Neuronal stem cell (in vitro differentiated cells): Measurements from ENCODE around the gene CASP9.

Experiments used
- DNase-seq: peaks from one replicate; pipeline ENCODE4 v3.0.0-alpha.2; 2013; ENCODE audit warnings: low spot score
- H2AFZ ChIP-seq: one replicate; pipeline ENCODE4 v1.6.1; 2013; ENCODE audit warnings: mild to moderate bottlenecking, low read length, inconsistent platforms
- H2AK5ac ChIP-seq: 2 replicates; pipeline ENCODE4 v1.6.1; 2013; ENCODE audit warnings: low read depth, mild to moderate bottlenecking, inconsistent platforms, low read length, moderate library complexity, mixed read lengths
- H2BK120ac ChIP-seq: 2 replicates; pipeline ENCODE4 v1.6.1; 2013; ENCODE audit warnings: low read depth, mild to moderate bottlenecking, inconsistent platforms, low read length, moderate library complexity, mixed read lengths
- H2BK12ac ChIP-seq: one replicate; pipeline ENCODE4 v1.6.1; 2013; ENCODE audit warnings: low read length, inconsistent platforms
- H2BK15ac ChIP-seq: 2 replicates; pipeline ENCODE4 v1.6.1; 2013; ENCODE audit warnings: mild to moderate bottlenecking, low read length, inconsistent platforms, mixed read lengths
- H2BK5ac ChIP-seq: one replicate; pipeline ENCODE4 v1.6.1; 2013; ENCODE audit warnings: inconsistent platforms, mild to moderate bottlenecking, low read length, moderate library complexity
- H3K14ac ChIP-seq: one replicate; pipeline ENCODE4 v1.6.1; 2013; ENCODE audit warnings: low read length, inconsistent platforms
- H3K18ac ChIP-seq: 2 replicates; pipeline ENCODE4 v1.6.1; 2013; ENCODE audit warnings: low read length, inconsistent platforms
- H3K23ac ChIP-seq: 2 replicates; pipeline ENCODE4 v1.6.1; 2013; ENCODE audit warnings: low read depth, mild to moderate bottlenecking, mixed read lengths, low read length, inconsistent platforms; ENCODE audit not compliant: poor library complexity
- H3K27ac ChIP-seq: replicated peaks from 3 replicates; pipeline ENCODE4 v1.5.1; 2013; ENCODE audit warnings: low read length, inconsistent platforms
- H3K27me3 ChIP-seq, 3 experiments: 2 replicates each; pipeline ENCODE4 v1.6.1; 2013; ENCODE audit warnings: low read length in 3 of 3, mild to moderate bottlenecking in 2 of 3, inconsistent platforms in 1 of 3, low read depth in 1 of 3, mixed read lengths in 1 of 3, moderate library complexity in 1 of 3; ENCODE audit not compliant: control insufficient read depth in 3 of 3, insufficient read depth in 3 of 3
- H3K36me3 ChIP-seq, 2 donors: replicated peaks in 1 of 2; 2 replicates each; pipeline ENCODE4 v1.6.1; 2013; ENCODE audit warnings: low read length in 2 of 2; ENCODE audit not compliant: control insufficient read depth in 2 of 2, insufficient read depth in 2 of 2
- H3K4ac ChIP-seq: 2 replicates; pipeline ENCODE4 v1.6.1; 2013; ENCODE audit warnings: inconsistent platforms, mild to moderate bottlenecking, low read length, moderate library complexity
- H3K4me1 ChIP-seq, 2 donors: 1 replicate in 1 of 2; 2 replicates in 1 of 2; pipeline ENCODE4 v1.6.1; 2013; ENCODE audit warnings: low read length in 2 of 2, low read depth in 1 of 2; ENCODE audit not compliant: control insufficient read depth in 2 of 2, insufficient read depth in 1 of 2
- H3K4me2 ChIP-seq: one replicate; pipeline ENCODE4 v1.6.1; 2013; ENCODE audit warnings: mild to moderate bottlenecking, low read length, inconsistent platforms; ENCODE audit not compliant: insufficient read depth, poor library complexity, severe bottlenecking
- H3K4me3 ChIP-seq, 2 donors: 2 replicates each; pipeline ENCODE4 v1.5.1; 2013; ENCODE audit warnings: low read length in 2 of 2, mild to moderate bottlenecking in 2 of 2, inconsistent platforms in 1 of 2, moderate library complexity in 1 of 2
- H3K79me1 ChIP-seq: one replicate; pipeline ENCODE4 v1.6.1; 2013; ENCODE audit warnings: low read depth, mild to moderate bottlenecking, inconsistent platforms, low read length, moderate library complexity
- H3K9ac ChIP-seq: one replicate; pipeline ENCODE4 v1.6.1; 2013; ENCODE audit warnings: mild to moderate bottlenecking, low read depth, low read length, inconsistent platforms; ENCODE audit not compliant: poor library complexity
- H3K9me3 ChIP-seq, 2 donors: replicated peaks in 1 of 2; 2 replicates each; pipeline versions ENCODE3 to v1.6.1; 2013; ENCODE audit warnings: low read length in 2 of 2, mild to moderate bottlenecking in 2 of 2, inconsistent platforms in 1 of 2, low read depth in 1 of 2, mixed read lengths in 1 of 2, moderate library complexity in 1 of 2; ENCODE audit not compliant: control insufficient read depth in 2 of 2, insufficient read depth in 1 of 2
- H4K8ac ChIP-seq: one replicate; pipeline ENCODE4 v1.6.1; 2013; ENCODE audit warnings: low read depth, mild to moderate bottlenecking, inconsistent platforms, low read length, moderate library complexity
- H4K91ac ChIP-seq: one replicate; pipeline ENCODE4 v1.6.1; 2013; ENCODE audit warnings: low read length, low read depth, mild to moderate bottlenecking, inconsistent platforms; ENCODE audit not compliant: poor library complexity
- WGBS, 2 donors: extraction: QIAGEN DNeasy Blood & Tissue Kit; methylation state at CpG; one replicate each; pipeline ENCODE4 v1.1.7; 2013; ENCODE audit warnings: missing lambda C conversion rate in 2 of 2, mixed read lengths in 1 of 2; ENCODE audit not compliant: insufficient read length in 2 of 2, insufficient replicate concordance in 1 of 2; ENCODE audit errors: extremely low coverage in 2 of 2; 5-methylcytosine and 5-hydroxymethylcytosine counted together

CASP9 gene

GRCh38 chr1:15510611-15511405 is 13.2 kb downstream of the CASP9 start:
- peaks cover under 1 to 8% of the 10 kb centered on the region in 2 donors for H3K36me3 ChIP-seq
- no peak overlapping the region for H3K18ac ChIP-seq
- no peak overlapping the region for H2BK120ac ChIP-seq
- no peak overlapping the region for H3K4ac ChIP-seq
- no peaks in the 10 kb centered on the region for H3K4me1 ChIP-seq
- no peak overlapping the region for H2AK5ac ChIP-seq
- H3K4me3 ChIP-seq: no peak overlapping the region
- no peak overlapping the region for H3K27ac ChIP-seq
- no peak overlapping the region for H2BK12ac ChIP-seq
- no peak overlapping the region for H2BK15ac ChIP-seq
- no CpG with 5 or more reads among the region's 8 CpGs for WGBS, 2 donors
- H4K91ac ChIP-seq: no peak overlapping the region
- no peak overlapping the region for H3K23ac ChIP-seq
- no peak overlapping the region for H4K8ac ChIP-seq
- no peak for DNase-seq
- H3K79me1 ChIP-seq: peaks cover 2% of the 10 kb centered on the region
- H3K14ac ChIP-seq: no peak overlapping the region
- H2AFZ ChIP-seq: no peak overlapping the region
- H3K9ac ChIP-seq: no peak overlapping the region
- H3K27me3 ChIP-seq: no peaks in the 10 kb centered on the region
- no peak overlapping the region for H2BK5ac ChIP-seq
- H3K4me2 ChIP-seq: no peak overlapping the region
- no peaks in the 10 kb centered on the region for H3K9me3 ChIP-seq

- Histone ChIP-seq H3K4me1 (no peaks in the 10 kb centered on the region), H2AFZ (no peak overlapping the region), H3K27ac (no peak overlapping the region), H3K36me3 (peaks cover 2 to 8% of the 10 kb centered on the region in 2 donors), H3K79me1 (peaks cover 2% of the 10 kb centered on the region), H3K14ac (no peak overlapping the region), H2BK15ac (no peak overlapping the region), H3K23ac (no peak overlapping the region), H4K91ac (no peak overlapping the region), H3K18ac (no peak overlapping the region), H3K27me3 (no peaks in the 10 kb centered on the region), H4K8ac (no peak overlapping the region), H3K4me3 (no peak overlapping the region), H3K9me3 (no peaks in the 10 kb centered on the region), H2BK12ac (no peak overlapping the region), H3K4ac (no peak overlapping the region), H3K9ac (no peak overlapping the region), H2AK5ac (no peak overlapping the region), H2BK5ac (no peak overlapping the region), H3K4me2 (no peak overlapping the region), H2BK120ac (no peak overlapping the region)
- WGBS, 2 donors: no CpG with 5 or more reads among the region's 7 CpGs
- DNase-seq: no peak
Observed at GRCh38 chr1:15509586-15509985, 14.4 kb downstream of the CASP9 start.

GRCh38 chr1:15508700-15509487 is 15.1 kb downstream of the CASP9 start:
- no peak for DNase-seq
- H3K14ac ChIP-seq: no peak overlapping the region
- no peak overlapping the region for H2BK15ac ChIP-seq
- no peak overlapping the region for H2BK120ac ChIP-seq
- H3K9ac ChIP-seq: no peak overlapping the region
- no CpG with 5 or more reads among the region's 12 CpGs for WGBS, 2 donors
- no peak overlapping the region for H2BK5ac ChIP-seq
- no peak overlapping the region for H3K4me3 ChIP-seq
- no peaks in the 10 kb centered on the region for H3K9me3 ChIP-seq
- H4K91ac ChIP-seq: no peak overlapping the region
- no peak overlapping the region for H2AK5ac ChIP-seq
- H3K4me1 ChIP-seq: no peaks in the 10 kb centered on the region
- H3K27me3 ChIP-seq: no peaks in the 10 kb centered on the region
- peaks cover 2 to 8% of the 10 kb centered on the region in 2 donors for H3K36me3 ChIP-seq
- H3K4ac ChIP-seq: no peak overlapping the region
- H4K8ac ChIP-seq: no peak overlapping the region
- H3K79me1 ChIP-seq: peaks cover 2% of the 10 kb centered on the region
- H3K23ac ChIP-seq: no peak overlapping the region
- H2BK12ac ChIP-seq: no peak overlapping the region
- H3K27ac ChIP-seq: no peak overlapping the region
- no peak overlapping the region for H2AFZ ChIP-seq
- H3K18ac ChIP-seq: no peak overlapping the region
- H3K4me2 ChIP-seq: no peak overlapping the region

GRCh38 chr1:15507278-15507677 is 16.7 kb downstream of the CASP9 start:
- Histone ChIP-seq H3K9ac (no peak overlapping the region), H4K91ac (no peak overlapping the region), H3K18ac (peak overlapping the region; percentile 3), H3K4ac (no peak overlapping the region), H2BK5ac (no peak overlapping the region), H3K9me3 (no peaks in the 10 kb centered on the region), H3K79me1 (peaks cover 2% of the 10 kb centered on the region), H2BK120ac (no peak overlapping the region), H3K4me3 (no peak overlapping the region), H3K36me3 (peaks cover 2 to 8% of the 10 kb centered on the region in 2 donors), H3K4me1 (peaks cover 0 to 4% of the 10 kb centered on the region in 2 donors), H3K27me3 (no peaks in the 10 kb centered on the region), H3K14ac (no peak overlapping the region), H3K4me2 (no peak overlapping the region), H4K8ac (no peak overlapping the region), H2AFZ (no peak overlapping the region), H2BK12ac (no peak overlapping the region), H2AK5ac (no peak overlapping the region), H3K27ac (no peak overlapping the region), H3K23ac (no peak overlapping the region), H2BK15ac (no peak overlapping the region)
- no CpG with 5 or more reads among the region's 5 CpGs for WGBS, 2 donors
- no peak for DNase-seq
